GF-D8 (cell line): Measurements from ENCODE around the gene TRIP6.
"Not testable (repeated sequence)": the region's sequence is repeated elsewhere in the genome, so short reads cannot be mapped to it uniquely, and the experiment has no call there.

Experiments
- DNase-seq: peaks from one replicate; lab custom pipeline; 2025; lab: John Stamatoyannopoulos, UW

TRIP6 gene

DNA sequence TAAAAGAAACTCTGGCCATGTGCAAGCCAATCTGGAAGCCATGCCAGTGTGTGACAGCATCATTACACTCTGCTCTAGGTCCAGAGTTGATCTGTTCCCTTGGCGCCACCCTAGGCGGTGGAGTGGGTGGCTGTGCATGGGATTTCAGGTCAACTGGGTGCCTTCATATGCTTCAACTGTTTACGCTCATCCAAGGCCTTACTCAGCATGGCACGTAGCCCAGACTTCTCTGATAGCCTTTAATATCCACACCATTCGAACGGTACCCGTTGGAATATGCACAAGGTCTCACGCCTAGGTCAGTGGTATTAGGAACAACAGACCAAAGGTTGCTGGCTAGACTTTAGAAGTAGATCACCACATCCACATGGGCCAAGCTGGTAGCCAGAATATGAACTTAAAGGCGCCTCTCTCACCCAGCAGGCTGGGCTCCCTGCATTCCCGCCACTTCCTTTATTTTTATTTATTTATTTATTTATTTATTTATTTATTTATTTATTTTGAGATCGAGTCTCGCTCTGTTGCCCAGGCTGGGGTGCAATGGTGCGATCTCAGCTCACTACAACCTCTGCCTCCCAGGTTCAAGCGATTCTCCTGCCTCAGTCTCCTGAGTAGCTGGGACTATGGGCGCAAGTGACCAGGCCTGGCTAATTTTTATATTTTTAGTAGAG, 47.2 kb downstream of the TRIP6 start:
- DNase-seq, result no peak

DNA sequence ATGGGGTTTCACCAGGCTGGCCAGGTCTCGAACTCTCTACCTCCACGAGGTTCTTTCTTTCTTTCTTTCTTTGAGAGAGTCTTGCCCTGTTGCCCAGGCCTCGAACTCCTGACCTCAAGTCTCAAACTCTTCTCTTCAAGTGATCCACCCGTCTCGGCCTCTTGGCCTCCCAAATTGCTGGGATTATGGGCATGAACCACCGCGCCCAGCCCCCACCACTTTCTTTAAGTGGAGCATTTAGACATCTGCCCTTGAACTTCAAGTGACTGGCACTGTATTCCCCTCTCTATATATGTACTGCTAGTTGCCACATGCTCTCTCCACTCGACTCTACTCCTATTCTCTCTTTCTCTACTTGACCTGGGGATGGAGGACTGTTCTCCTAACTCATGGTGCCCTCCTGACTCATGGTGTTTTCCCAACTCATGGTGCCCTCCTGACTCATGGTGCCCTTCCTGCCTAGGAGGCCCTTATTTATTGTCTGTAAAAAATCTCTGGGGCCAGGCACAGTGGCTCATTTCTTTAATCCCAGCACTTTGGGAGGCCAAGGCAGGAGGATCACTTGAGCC, 47.8 kb downstream of the TRIP6 start:
- DNase-seq, result no peak

DNA sequence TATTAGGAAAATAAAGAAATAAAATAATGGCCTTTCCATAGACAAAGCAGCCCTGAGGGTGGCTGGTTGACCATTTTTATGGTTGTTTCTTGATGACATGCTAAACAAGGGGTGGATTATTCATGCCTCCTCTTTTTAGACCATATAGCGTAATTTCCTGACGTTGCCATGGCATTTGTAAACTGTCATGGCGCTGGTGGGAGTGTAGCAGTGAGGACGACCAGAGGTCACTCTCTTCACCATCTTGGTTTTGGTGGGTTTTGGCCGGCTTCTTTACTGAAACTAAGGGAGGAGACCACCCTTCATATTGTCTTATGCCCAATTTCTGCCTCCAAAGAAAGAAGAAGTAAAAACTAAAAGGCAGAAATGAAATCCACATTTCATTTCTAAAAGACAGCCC, 52.1 kb downstream of the TRIP6 start:
- not testable (repeated sequence) for DNase-seq

DNA sequence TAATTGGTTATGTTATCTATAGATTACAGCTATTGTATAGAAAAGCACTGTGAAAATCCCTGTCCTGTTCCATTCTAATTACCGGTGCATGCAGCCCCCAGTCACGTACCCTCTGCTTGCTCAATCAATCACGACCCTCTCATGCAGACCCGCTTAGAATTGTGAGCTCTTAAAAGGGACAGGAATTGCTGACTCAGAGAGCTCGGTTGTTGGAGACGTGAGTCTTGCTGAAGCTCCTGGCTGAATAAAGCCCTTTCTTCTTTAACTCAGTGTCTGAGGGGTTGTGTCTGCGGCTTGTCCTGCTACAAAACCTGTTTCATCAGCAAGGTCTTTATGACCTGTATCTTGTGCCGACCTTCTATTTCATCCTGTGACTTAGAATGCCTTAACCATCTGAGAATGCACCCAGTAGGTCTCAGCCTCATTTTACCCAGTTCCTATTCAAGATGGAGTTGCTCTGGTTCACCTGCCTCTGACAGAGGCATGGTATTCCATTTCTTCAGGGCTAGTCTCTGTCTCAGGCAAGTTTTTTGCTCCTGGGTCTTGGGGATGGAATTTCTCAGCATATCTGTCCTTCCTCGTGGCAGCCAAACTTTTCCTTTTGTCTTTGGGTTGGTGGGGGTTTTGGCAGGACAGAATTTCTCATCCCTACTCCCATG, 52.7 kb downstream of the TRIP6 start:
- DNase-seq, result not testable (repeated sequence)

DNA sequence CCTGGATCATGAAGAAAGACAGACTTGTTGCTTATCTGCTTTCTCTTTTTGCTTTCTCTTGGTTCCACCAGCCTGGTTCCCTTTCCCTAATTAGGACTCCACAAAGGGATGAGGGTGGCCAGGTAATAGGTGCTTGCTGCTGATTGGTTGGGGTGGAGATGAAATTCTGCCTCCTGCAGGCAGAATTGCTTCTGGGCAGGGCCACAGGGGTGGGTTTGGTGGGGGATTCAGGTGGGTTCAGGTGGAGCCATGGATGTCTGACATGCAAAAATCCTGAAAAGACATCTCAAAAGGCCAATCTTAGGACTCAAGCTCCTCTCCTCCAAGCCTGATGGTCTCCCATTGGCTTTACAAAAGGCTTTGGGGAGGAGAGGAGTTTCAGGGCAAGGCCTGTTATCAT, 53.9 kb downstream of the TRIP6 start:
- no peak for DNase-seq
